Activated CD4-positive, CD25-positive, alpha-beta regulatory T cell treated with anti-CD3 and anti-CD28 coated beads, Interleukin-2, amount 50 U/mL, for 24 hours (primary cell): ENCODE data around the gene MROH9.

Experiments used
- ATAC-seq, 2 donors: fragments of 150-1000 bp; cut with Tn5 transposase; one replicate each; pipeline ENCODE4 v1.10.0; 2021; ENCODE audit warnings: mild to moderate bottlenecking in 1 of 2, moderate library complexity in 1 of 2

The MROH9 gene

DNA sequence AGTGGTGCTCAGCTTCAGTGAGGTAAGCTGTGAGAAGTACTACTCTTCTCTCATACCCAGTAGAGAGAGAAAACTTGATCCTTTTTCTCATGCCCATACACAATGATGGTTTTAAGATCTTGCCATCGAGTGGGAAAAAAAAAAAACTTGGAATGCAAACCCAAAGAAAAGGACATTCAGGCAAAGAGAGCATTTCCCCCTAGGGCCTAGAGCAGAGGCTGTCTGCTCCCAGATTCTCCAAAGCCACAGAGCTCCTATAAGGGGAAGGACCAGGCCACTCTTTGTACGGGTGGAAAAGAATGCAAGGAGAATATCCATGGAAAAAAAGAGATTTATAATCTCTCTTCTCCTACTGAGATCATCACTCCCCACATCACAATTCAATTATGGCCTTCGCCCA is 34.9 kb downstream of the MROH9 start:
- ATAC-seq: no peak

DNA sequence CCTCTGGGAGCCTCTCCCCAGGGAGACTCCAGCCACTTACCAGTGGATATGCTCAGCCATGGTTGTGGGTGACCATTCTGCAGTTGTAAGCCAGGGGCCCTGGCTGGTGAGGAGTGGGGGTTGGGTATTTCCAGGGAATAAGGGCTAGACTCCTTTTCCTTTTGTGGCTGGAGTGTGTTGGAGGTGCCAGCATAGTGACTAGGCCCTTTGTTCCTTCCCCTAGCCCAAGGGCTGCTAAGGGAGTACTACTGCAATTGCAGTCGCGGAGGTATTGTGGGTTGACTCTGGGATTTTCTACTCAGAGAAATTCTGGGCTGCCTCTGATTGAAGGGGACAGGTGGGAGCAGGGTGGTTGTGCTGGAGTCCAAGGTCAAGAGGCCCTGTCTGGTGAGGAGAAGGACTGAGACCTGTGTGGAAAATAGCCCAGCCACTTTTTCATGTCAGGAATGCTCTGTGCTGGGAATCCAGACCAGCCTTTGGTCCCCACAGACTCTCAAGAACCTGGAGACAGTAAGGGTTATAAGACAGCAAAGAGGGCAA is 43.1 kb downstream of the MROH9 start:
- no peak for ATAC-seq

DNA sequence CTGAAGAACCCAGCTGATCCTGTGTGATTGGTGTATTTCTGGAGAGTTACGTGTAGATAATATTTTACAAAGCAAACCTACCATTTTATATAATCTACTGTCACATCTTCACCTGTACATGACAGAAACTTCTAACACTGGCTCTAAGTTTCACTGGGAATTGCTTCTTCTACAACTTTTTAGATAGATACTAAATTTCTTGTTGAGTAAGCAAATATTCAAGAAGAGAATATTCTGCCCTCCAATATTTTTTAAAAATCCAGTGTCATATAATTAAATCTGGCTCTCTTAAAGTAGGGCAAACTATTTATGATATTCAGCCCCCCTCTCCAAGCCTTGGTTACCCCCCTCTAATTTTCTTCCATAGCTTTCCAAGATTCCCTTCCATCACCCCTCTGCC is 50.1 kb downstream of the MROH9 start:
- no peak for ATAC-seq

DNA sequence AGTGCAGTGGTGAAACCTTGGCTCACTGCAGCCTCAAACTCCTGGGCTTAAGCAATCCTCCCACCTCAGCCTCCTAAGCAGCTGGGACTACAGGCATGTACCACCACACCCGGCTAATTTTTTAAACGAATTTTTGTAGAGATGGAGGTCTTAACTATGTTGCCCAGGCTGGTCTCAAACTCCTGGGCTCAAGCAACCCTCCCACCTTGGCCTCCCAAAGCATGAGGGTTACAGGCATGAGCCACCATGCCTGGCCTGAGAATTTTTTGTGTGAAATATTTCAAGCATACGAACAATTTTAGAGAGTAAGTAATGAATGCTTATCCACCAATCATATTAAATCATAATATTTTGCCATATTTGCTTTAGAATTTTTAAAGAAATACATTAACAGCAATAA is 51.6 kb downstream of the MROH9 start:
- ATAC-seq: no peak

DNA sequence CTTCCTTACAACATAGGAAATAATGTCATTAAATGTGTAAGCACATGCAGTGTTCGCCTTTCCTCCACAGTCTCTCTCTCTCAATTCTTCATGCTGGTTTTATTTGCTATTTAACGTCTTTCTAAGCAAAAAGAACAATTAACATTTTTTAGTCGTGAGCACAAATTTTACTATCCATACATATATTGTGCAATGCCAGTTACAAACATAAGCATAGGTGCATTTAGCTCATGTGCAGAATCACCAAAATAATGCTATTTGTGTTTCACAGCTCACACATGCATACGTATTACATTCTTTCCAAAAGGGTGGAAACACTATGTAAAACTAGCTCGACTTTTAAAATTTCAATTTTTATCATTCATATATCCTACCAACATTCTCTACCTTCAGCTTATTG is 52.1 kb downstream of the MROH9 start:
- no peak for ATAC-seq

DNA sequence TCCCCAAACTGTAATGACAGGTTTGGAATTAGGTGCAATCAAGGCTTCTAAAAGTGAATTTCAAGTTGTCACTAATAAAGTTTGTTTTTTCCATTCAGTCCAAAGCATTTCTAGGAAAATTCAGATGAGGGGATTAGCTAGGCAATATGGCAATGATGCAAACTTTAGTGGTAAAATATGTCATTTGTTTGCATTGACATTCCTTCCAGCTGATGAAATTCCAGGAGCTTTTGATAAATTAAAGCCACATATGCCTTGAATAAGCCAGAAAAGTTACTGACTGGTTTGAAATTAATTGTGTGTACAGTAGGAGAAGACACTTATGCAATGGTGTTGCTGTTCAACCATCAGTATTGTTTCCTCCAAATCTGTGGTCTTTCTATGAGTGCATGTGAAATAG is 57.8 kb downstream of the MROH9 start:
- ATAC-seq: no peak

DNA sequence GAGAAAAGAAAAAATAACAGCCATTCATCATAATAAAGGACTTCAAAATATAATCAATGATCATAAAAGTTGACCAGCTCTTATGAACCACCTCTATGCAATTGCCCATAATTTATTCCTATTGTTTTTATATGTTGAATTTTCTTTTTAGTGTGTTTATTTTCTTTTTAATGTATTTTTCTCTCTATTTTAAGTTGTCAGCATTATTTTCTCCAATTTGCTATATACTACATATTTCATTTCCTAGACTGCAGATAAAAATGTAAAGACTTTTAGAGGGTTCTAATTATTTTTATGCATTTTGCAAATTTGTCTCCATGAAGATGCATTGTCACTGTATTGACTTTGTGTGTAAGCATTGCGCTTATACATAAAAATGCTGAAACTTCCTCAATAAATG is 58.4 kb downstream of the MROH9 start:
- no peak for ATAC-seq

DNA sequence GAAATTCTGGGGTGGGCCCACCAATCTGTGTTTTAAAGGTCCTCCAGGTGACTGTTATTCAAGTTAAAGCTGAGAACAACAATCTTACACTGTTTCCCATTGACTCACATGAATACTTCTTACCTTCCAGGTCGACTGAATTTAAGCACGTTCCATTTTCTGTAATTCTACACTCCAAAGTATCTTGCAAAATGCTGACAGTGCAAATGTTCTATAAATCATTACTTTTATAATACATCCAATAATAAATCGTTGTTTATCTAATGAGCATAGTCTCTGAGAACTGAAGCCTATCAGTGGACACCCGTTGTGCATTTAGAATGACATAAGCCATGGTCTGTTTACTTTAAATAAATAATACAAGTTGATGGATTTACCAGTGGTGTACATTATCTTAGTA is 79.5 kb downstream of the MROH9 start:
- no peak for ATAC-seq

DNA sequence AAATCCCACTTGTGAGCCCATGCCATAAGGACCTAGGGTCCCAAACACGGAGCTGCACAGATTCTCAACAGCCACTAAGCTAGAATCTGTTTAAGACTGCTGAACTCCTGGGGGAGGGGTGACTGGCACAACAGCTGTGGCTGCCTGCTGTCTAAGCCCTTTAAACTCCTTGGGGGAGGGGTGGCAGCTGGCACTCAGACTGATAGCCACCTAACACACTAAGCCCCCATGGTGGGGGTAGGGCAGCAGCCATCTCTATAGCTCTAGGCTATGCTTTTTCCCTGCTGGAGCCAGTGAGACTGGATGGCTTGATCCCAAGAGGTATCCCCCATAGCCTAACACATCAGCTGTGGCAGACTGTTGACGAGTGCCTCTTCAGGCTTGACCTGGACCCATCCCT is 82.1 kb downstream of the MROH9 start:
- no peak for ATAC-seq

DNA sequence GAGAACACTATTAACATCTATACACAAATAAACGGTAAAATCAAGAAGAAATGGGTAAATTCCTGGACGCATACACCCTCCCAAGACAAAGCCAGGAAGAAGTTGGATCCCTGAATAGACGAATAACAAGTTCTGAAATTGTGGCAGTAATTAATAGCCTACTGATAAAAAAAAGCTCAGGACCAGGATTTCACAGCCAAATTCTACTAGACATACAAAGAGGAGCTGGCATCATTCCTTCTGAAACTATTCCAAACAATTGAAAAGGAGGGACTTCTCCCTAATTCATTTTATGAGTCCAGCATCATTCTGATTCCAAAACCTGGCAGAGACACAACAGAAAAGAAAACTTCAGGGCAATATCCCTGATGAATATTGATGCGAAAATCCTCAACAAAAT is 84.6 kb downstream of the MROH9 start:
- no peak for ATAC-seq

DNA sequence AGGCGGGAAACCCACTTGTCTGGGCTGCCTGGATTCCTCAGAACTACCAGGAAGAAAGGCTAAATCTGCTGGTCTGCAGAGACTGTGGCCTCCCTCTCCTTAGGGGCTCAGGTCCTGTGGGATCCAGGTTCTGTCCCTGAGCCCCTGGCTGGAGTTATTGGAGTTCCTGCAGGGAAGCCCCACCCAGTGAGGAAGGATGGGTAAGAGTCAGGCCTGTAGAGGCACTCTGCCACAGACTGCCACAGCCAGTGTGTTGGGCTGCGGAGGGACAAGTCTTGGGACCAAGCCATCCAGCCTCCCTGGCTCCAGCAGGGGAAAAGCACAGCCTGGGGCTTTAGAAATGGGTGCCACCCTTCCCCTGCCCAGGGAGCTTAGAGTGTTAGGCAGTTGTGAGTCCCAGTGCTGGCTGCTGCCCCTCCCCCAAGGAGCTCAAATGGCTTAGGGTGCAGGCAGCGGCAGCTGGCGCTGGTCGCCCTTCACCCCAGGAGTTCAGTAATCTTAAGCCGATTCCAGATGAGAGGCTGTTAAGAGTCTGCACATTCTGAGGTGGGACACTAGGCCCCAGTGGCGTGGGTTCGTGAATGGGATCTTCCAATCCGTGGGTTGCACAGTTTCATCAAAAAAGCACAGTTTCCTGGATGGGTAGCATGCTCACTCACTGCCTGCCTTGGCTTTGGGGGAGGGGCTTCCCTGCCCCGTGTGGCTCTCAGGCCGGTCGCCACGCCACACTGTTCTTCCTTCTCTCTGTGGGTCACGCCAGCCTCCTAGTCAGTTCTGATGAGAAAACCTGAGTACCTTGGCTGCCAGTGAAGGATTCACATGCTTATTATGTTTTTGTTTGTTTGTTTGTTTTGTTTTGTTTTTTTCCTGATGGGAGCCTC is 97.7 kb downstream of the MROH9 start:
- ATAC-seq: no peak

DNA sequence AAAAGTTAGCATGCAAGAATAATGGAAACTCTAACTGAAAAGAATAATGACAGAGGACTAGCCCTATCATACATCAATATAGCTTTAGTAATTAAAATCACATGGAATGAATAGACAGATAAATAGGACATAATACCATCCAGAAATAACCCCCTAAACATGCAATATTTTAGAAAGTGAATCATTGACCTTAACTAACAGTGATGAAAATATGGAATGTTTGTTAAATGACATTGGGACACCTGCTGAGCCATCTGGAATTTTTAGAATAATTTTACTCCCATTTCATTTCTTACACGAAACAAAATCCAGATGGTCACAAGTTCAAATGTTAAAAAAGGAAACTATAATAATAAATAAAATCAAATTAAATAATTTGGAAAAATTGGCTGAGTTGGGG is 102.3 kb downstream of the MROH9 start:
- no peak for ATAC-seq

DNA sequence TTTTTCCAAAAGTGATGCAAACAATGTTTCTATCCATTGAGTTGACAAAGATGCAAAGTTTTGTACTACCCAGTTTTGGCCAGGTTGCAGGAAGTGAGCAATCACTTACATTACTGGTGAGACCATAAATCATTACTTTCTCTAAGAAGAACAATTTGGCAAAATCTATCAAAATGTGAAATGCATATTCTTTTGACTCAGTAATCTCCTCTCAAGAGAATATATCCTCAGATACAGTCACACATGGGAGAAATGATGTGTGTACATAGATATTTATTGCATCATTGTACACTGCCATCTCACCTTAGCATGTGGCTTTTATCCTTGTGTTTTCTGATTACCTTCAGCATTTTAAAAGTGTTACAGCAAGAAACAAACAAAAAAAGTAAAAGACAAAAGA is 103.0 kb downstream of the MROH9 start:
- no peak for ATAC-seq

DNA sequence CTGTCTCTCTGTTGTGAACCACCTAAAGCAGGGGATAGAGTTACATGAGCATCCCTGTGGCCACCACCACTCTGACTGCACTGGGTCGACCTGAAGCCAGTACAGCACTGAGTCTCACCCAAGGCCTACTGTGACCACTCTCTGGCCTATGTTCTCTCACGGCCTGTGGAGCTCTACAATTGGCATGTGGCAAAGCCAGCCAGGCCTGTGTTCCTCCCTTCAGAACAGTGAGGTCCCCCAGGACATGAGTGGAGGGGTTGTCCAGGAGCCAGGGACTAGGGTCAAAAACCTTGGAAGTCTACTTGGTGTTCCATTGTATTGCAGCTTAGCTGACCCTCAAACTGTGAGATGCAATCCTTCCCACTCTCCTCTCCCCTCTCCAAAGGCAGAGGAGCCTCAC is 112.7 kb downstream of the MROH9 start:
- no peak for ATAC-seq

DNA sequence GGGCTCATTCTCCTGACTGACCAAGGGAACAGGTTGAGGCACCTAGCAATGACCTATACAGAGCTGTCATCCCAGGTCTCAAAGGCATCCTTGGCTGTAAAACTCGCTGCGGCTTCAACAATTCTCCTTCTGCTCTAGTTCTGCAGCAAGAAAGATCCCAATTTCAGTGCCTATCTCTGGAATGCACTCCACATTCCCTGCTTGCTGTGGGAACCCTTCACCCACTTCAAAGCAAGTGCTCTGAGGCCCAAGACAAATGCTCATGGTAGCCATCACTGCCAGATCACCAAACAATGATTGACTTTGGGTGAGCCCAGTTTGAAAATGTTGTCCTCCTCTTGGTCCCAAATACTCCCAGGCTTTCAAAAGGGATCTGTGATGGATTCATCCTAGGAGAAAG is 117.6 kb downstream of the MROH9 start:
- no peak for ATAC-seq

DNA sequence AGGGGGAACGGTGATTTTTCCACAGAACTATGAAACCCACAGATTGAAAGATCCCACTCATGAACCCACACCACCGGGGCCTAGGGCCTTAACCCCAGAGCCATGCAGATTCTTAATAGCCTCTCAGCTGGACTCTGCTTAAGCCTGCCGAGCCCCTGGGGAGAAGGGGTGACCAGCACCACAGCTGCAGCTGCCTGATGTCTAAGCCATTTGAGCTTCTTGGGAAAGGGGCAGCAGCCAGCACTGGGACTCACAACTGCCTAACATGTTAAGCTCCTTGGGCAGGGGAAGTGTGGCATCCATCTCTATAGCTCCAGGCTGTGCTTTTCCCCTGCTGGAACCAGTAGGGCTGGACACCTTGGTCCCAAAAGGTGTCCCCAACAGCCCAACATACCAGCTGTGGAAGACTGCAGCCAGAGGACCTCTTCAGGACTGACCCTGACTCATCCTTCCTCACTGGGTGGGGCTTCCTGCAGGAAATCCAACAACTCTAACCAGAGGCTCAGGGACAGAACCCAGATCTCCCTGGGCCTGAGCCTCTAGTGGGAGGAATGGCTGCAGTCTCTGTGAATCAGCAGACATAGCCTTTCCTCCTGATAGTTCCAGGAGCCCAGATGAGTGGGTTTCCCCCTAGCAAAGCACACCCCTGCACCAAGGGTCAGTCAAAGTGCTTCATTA is 120.8 kb downstream of the MROH9 start:
- ATAC-seq: no peak

DNA sequence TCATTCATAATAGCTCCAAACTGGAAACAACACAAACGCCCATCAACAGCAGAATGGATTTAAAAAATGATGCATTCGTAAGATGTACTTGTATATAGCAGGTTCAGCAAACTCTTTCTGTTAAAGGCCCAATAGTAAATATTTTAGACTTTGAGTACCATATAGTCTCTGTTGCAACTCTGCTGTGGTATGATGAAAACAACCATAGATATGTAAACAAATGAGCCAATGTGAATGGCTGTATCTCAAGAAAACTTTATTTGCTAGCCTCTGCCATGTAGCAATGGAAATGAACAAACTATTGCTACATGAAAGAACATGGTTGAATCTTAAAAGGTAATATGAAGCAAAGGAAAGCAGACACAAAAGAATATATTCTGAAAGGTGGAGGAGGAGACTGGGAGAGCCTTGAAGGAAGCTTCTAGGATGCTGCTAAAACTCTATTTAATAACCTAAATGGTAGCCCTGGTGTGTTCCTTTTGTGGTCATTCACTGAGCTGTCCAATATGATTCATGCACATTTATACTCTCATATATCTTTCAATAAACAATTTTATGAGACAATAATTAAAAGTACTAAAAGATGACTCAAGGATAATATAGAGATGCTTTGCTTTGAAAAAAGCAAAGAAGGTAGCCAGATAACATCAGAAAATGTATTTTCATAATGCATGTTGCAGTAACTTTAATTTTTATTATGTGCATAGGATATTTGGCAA is 126.2 kb downstream of the MROH9 start:
- no peak for ATAC-seq

DNA sequence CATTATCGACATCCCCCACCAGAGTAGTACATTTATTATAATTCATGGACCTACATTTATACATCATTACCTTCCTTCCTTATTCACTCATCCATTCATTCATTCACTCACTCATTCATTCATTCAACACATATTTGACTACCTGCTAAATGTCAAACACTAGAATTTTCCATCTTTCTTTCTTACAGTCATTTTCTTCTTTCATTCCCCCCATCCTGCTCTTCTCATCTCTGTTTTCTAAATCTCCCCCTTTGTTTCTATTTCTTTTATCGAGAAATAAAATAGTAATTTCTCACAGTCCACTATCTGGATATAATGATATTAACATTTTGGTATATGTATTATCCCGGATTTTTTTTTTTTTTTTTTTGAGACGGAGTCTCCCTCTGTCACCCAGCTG is 127.6 kb downstream of the MROH9 start:
- no peak for ATAC-seq

DNA sequence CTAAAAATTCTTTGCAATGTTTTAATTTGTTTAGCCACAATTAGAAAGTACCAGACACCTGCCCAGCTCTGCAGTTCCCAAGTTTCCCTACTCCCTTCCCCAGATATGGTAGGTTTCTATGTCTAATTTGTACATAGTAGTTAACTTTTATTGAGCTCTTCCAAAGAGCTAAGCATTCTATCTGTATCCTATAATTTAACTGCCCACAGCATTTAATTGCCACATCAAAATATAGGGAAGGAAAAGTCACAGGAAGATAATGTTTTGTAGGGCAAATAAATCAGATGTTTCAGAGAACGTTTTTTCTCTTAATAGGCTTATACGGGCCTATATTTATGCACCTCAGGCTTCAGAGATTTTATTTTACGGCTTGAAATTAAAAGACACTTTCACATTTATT is 139.7 kb downstream of the MROH9 start:
- no peak for ATAC-seq

DNA sequence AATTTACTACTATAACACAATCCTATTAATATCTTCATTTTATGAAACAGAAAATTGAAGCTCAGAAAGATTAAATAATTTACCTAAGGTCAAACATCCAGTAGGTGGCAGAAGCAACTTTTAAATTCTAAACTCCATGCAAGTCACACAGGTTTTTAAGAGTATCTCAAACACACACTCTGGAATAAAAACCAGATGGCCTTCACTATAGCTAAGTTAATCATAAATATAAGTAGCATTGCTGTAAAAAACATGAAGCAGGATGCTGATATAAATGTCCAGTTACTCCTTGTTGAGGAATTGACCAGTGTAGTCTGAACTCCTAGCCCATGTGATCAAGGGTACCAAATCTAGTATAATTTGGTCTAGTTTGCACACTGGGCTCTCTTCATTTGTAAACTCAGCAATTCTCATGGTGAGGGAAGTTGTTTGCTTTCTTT is 146.0 kb downstream of the MROH9 start:
- ATAC-seq: no peak

DNA sequence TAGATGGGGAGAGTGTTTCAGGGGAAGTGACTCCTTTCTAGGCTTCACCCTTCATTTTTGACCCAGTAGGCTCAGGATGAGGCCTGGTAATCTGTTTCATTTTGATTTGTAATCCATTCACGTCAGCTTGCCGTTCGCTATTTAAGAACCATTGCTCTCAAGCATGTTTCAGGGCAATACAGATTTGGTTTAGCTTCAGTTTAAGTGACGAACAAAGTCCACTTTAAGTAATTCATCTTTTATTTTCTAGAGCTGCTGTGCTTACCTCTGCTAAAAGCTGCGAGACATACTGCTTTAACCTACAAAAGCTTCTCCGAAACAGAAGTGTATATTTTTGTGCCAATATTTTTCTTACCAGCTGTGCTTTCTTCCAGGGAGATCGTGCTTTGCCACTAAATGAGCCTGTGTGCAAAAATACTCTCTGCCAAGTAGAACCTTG is 146.4 kb downstream of the MROH9 start:
- ATAC-seq: no peak

DNA sequence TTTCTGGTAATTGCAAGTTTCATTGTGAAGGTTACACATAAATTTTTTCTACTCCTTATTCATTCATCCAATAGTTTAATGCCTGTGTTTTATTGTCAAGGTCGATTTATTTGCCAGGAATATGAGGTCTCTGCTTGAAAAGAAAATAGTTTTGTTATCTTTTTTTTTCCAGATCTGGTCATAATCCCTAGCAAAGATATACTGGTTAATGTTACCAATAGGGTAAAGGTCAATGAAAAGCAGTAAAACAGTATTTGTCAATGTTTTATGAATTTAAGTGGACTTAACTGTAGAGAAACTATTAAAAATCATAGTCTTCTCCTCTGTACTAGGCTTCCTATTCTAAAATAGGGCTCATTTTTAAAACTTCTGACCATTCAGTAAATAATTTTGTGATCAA is 147.3 kb downstream of the MROH9 start:
- no peak for ATAC-seq

DNA sequence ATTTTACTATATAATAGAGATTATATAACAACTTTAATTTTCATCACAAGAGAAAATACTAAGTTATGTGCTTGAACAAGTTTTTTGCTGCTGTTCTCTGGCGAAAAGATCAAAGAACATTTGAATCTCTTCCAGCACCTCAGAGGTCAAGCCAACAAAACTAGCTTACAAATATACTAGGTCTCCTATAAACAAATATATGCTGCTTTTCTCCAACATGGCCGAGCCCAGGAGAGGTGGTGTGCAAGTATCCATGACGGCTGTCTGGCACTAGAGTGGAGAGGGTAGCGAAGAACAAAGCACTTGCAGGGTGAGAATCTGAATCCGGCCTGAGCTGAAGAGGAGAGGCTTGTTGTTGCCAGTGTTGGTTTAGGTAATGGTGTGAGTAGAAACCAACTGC is 147.9 kb downstream of the MROH9 start:
- no peak for ATAC-seq

DNA sequence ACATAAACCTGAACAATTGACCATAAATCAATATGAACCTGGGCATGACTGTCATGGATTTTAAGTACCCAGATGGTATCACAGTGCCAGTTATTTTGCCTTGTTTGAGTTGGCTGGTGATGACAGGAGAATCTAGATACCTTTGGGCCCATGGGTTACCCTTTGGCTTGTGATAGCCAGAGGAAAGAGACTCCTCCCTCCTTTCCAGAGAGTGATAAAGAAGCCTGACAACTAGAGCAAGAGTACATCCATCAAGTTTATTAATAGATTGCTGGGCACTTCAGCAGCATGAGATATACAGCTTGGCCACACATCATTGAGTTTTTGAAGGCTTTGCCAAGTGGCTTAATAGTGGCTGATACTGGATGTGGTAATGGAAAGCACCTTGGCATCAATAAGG is 148.8 kb downstream of the MROH9 start:
- no peak for ATAC-seq
